RPMI7951 (cell line): ENCODE measurements around the gene MYO1H. TPM values are rescaled to one million over a fixed set of nuclear protein-coding genes. Genes with fewer than 3 reads are reported as not detected.

Experiments used
- DNase-seq: peaks from one replicate; pipeline ENCODE4 v3.0.0-alpha.2; 2012; ENCODE audit warnings: low read depth
- total RNA-seq: library from RNA; depleted of rRNA; stranded (reverse); fragments of >200 nt; shearing (Covaris generic); gene quantifications from 2 replicates; pipeline ENCODE4 v1.2.3, GENCODE V29; 2014

The MYO1H gene
- total RNA-seq, 1 experiment from 2014 or later: not detected

DNA sequence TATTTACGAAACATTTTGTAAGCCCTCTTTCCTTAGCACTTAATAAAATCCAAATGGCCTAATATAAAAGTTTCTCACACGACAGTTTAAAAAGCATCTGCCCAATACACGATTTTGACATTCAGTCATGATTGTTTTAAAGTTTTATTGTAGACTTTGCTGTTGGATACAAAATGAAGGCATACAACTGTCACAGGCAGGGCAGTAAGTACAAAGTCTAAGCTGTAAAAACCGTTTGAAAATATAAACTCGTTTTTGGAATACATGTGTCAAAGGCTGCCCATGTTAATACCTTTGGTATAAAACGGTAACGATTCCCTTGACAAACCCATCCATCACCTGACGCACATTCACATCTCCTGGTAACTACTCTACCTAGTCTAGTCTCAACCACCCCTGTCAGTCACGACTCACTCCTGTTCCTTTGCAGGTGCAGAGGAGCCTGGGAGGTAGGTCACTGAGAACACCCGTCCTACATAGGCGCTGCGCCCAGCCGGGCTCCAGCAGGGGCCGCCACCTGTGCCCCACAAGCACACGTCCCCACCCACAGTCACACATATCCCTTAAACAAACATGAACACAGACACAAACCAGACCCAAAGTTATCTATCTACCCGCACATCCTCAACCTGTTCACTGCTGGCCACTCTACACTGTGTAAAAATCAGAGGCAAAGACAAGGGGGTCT, 102.3 kb downstream of the MYO1H start:
- no peak for DNase-seq

DNA sequence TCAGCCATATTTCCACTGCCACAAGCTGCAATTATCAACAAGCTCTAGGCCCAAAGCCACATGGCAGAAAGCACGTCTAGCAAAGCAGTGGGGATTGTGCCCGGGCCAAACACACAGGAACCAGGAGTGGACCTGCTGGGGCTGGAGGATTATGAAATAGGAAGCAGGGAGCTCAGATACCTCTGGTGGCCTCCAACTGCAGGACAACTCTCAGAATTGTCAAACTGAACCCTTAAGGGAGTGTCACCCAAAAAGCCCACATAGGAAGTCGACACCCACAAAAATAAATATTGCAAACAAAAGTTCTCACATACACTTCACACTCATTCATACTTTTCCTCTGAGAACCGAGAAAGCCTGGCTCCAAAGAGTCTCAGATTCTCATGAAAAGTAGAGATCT, 103.3 kb downstream of the MYO1H start:
- DNase-seq: no peak

DNA sequence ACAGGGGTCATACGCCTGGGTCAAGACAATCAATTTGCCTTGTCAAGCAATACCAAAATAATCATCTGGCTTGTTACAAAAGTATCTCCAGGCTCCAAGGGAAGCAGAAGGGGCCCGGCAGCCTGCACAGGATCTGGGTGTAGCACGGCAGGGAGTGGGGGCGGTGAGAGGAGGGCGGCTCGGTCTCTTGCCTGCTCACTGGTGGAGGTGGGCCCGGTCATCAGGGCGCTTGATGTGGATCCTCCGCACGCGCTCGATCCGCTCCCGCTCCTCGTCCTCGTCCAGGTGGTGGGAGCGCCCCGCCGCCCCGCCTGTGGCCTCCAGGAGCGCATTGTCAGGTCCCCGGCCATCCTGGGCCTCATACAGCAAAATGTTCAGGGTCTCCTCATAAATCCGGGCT, 103.7 kb downstream of the MYO1H start:
- no peak for DNase-seq

DNA sequence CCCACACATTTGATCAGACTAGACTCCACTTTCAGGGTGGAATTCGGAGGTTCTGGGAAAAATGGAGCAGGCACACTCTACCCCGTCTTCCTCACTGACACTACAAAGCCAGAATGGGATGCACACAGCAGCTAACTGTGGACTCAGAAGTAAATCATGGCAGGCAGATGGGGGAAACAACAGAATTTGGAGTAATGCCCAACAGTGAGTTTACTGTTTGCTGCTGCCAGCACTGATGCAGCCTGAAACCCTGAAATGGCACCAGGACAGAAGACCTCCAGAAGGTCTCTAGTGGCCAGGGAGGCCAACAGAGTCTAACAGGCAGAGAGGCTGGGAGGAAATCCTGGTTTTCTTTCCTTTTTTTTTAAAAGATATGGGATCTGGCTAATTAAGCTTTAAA, 104.8 kb downstream of the MYO1H start:
- DNase-seq: no peak

DNA sequence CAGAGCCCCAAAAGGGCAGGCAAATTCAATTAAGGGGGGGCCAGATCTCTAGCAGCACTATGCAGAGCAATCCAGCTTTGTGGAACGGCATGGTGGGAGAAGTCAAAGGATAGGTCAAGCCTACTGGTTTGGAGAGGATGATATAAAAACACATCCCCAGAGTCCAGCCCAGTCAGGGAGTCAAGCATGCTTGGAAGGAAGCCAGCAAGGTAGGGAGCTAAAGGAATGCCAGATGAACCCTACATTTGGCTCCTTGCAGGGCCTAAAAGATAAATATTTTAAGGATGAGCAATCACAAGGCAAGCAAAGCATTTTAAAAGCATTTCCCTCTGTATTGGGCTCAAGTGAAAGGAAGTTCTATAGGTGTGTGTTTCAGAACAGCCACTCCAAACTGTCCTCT, 108.0 kb downstream of the MYO1H start:
- DNase-seq: no peak

DNA sequence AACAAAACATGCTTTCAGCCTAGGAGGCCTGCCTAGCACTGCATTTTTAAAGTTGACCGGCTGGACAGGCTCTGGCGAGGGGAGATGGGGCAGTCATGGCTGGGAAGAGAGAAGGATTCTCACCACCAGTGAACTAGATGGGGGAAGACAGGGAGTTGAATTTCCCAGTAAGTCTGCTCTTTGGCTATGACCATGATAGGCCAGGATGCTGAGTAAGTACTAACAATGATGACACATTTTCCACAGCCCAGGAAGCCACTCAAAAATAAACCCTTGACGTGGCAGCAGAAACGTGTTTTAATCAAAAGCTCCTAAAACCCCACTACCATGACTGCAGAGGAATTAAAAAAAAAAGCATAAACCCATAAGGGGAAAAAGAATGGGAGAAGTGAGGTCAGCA, 110.4 kb downstream of the MYO1H start:
- DNase-seq: peak; percentile 51

DNA sequence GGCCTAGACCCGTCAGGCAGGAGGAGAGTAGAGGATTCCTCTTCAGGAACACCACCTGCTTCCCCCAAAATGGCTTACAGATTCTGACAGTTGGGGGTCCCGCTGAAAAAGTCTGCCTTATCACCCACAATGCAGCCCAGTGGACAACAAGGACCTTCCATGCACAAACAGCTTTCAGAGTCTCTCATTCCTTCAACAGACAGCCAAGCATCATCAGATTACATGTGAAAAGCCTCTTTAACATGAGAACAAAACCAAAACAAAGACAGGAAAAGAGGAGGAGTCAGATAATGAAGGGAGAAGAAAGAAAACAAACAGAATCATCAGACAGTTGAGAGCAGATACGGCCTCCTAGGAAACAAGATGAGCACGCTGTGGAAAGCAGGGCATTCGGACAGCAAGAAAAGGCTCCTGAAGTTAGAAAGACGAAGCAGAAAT, 111.1 kb downstream of the MYO1H start:
- no peak for DNase-seq

DNA sequence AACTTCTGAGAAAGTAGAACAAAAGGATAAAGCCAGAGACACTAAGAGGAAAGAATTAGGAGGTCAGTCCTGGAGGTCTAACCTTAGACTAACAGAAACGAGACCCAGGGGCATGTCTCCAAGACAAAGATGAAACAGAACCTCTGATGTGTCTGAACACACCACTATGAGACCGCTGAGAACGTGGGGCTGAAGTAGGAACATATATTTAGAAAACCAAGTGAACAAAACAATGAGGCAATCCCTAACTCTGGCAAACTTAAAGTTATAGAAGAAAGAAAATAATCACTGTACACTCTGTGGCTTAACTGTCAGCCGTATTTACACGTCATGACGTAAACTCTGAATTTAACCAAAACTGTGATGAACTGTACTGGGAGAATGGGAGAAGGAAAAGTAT, 111.5 kb downstream of the MYO1H start:
- DNase-seq: no peak

DNA sequence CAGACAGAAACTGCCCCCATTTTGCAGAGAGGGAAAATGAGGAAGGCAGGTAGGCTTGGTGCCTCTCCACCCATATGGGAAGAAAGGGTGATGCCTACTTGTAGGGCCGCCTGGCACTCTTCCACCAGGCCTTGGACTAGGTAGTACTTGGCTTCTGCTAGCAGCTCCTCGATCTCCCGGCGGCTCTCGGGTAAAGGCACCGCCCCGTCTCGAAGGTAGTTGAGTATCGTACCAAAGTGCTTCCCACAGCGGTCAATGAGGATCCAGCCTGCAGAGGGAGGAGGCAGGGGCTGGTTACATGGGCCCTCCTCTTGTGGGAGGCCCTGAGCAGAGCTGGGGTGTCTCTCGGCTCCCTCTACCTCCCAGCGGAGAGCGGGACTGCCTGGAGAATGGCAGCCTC, 112.8 kb downstream of the MYO1H start:
- DNase-seq: no peak

DNA sequence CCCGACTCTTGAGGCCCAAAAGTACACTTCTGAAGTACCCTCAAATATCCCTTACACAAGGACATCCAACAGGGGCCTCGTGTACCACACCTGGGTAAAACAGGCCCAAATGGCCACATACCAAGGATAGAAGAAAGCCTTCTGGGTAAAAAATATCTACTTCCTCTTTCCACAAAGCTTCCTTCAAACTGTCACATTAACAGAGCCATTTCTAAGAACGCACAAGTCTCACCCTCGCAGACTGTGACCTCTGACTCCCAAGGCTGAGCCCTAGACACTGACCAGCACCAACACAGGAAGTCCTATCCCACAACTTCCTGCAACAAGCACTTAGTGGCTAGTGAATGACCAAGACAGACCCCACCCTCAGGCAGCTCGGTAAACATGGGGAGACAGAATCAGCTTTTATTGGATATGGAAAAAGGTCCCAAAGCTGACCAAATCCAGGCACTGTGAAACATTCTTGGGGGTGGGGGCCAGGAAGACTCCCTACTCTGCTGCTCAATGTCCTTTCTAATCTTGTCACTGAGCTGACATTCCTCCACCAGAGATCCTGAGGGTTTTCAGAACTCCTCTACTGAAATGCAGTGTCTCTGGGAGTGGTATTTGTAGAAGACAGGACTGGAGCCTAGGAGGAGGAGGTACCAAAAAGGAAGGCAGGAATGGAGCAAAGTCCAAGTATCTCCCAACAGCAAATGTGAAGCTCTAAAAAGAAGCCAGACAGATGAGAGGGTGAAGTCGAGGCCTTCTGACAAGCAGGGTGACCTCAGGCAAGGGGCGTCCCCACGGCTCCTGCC, 113.5 kb downstream of the MYO1H start:
- peak; percentile 79 for DNase-seq

DNA sequence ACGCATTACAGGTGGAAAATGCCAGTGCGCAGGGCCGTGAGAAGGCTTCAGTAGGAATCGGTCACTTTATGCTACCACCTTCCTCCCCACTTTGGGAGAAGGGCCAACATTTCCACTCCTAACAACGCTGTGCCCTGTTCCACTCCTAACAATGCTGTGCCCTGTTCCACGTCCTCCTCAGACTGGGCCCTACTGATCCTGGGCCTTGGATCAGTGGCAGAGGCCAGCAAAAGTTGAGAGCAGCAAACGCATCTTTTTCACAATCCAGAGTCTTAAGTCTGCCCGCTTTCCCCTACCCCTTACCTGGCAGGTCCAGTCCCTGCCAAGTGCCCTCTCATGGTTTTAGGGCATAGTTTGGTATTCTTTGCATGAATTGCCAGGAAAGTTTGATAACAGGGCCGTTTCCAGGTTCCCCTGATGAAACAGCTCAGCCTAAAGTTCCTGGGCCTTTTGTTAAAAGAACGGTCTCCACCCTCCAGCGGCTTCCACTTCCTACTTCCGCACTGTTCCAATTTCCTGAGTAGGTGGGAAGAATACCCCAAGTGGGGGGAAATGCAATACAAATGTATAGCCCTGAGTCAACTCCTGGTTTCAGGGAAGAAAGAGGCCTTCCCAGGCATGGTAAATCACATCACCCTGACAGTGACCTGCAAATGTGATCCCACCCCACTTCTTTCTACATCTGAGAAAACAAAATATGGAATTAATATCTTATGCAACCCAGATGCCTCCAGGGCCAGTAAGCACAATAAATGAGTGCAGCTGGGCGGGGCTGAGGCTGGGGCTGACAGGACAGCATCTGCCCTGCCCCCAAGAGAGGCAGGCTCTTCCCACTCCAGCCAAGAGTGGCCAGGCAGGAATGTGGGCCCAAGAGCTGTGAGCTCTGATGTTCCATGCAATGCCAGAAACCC, 114.4 kb downstream of the MYO1H start:
- DNase-seq: peak; percentile 91

DNA sequence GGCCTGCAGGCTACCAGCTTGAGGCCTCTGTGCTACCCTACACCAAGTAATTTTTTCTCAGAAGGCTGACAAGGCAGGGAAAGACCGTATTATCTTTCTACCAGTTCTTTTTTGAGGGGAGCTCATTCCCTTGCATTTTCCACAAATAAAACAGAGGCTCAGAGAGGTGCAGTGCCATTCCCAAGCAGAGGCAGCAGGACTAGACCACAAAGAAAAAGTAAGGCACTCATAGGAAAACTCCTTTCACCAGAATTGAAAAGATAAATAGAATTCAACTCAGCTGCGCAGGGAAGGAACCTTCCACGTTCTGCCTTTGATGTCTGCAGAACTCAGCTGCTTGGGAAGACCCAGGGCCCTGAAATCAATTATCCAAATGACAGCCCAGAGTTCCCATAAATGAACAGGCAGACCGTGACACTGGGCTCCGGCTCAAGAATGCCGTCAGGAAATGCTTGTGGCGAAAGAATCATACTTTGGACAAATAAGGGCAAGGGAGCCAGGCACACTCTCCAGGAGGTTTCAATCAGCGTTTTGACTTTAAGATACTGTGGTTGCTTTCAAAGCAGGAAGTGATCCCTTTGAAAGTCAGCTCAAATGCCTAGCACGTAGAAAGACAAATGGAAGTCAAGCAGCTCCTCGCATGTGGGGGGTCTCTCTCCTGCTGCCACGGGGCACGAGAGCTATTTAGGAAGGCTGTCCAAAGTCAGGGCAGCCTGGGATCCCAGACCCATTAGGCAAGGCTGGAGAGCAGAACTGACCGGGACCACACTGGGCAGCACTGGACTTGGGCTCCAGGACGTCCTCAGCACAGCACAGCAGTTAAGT, 115.4 kb downstream of the MYO1H start:
- DNase-seq: peak; percentile 98

DNA sequence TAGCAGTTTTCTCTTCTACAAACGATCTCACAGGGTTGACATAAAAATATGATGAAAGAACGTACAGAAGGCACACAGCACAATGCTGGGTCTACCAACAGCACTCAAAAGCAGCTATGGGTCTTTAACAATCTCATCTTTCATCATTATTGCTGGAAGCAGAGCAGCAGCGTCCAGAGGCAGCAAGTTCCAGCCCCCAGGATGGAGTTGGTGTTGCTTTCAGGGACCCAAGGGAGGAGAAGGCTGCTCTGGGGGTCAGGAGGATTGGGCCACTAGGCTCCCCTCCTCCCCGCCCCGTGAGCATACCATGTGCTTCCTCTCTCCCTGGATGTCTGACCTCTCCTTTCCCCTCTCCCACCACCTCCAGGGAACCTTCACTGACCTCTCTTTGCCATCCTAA, 116.1 kb downstream of the MYO1H start:
- no peak for DNase-seq

DNA sequence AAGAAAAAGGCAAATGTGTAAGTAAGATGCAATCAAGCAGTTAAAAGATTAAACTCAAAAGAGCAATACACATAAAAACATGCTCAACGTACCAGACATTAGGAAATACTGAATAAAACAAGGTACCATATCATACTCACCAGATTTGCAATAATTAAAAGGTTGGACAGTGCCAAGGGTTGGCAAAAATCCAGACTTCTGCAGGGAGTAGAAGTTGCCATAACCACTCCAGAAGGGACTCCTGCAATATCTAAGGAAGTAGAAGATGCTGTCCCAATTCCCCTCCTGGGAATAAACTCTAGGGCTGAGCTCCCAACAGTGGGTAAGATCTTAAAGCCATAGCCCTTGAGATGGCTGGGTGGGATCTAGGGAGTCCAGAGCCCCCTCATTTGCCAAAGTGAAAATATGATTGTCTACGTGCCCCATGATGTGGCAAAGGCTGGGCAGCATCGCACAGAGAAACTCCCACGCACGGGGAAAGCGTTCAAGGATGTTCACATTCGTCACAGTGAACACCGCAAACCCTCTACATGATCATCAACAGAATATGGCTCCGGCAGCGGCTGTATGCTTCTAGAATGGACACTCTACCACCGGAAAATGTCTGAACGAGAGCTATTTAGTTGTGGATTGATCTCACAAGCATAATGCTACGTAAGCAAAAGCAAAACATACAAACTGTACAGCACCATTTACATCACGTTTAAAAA, 117.1 kb downstream of the MYO1H start:
- peak; percentile 24 for DNase-seq

DNA sequence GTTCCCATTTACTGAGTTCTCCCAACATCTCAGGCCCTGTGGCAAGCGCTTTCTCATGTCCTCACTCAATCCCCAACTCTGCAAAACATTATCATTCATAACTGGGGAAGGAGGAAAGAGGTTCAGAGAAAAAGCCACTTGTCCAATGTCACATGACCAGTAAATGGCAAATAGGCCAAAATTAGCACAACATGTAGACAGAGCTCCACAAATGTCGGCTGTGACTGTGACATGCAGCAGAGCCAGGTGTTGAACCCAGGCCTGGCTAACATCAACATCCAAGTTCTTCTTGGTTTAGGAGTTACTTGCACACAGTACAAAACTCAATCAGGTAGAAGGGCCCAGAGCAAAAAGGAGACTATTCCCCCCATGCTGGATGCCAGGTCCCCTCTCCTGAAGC, 118.6 kb downstream of the MYO1H start:
- DNase-seq: no peak

DNA sequence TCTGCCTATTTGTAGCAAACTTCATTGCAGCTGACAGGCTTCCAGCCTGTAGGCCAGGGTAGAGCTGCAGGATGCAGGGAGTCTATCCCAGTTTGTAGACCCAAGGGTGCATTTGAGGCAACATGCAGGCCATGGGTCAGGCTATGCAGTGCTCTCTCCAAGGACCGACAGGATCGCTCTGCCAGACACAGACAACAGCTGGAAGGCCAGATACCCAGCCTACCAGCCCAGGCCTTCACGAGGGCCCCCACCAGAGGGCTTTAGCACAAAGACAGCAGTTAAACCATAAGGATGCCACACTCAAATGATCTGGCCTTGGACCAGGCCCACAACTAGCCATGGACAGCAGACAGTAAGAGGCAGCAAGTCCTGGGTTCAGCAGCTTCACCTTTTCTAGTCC, 119.1 kb downstream of the MYO1H start:
- no peak for DNase-seq

DNA sequence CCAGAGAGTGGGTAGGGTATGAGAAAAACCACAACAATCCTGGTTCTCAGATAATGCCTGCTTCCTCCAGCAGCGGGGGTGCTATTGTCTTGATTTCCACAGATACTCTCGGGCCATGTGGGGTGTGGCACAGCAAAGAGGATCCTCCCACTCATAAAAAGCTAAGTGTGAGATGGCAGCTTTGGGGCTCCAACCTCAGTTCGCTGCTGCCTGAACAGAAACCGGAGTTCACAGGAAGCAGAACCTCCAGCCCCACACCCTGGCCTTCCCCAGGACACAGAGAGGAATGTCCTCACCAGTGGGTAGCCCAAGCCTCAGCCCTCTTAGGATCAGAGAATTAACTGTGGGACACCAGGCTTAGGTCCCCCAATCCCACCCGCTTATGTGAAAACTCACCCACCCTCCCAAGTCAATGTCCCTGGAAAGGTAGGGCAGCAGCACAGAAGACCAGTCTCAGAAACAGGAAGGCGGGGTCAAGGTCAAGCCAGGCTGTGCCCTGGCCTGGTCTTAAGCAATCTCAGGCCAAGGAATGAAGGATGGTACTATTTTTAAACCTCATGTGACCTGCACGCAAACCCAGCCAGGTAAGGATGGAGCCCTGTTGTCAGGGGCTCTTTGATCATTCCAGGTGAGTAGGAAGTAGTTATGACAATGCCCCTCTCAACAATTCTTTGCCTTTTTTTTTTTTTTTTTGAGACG, 120.4 kb downstream of the MYO1H start:
- DNase-seq: no peak

DNA sequence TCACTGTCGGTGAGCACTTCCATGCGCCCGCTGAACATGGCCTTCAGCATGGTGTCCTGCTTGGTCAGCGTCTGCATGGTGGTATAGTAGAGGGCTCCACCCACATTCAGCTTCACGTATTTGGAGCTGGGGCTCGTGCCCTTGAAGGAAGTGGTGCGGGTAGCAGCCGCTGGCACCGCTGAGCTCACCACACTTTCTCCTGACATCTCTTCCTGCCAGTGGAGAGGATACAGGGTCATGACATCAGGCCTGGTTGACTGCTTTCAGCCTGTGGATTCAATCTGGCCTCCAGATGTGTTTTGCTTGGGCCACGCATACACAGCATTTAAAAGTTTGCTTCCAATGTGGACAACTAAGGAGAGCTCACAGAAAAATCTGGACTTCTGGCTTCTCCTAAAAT, 121.8 kb downstream of the MYO1H start:
- DNase-seq: peak; percentile 85

DNA sequence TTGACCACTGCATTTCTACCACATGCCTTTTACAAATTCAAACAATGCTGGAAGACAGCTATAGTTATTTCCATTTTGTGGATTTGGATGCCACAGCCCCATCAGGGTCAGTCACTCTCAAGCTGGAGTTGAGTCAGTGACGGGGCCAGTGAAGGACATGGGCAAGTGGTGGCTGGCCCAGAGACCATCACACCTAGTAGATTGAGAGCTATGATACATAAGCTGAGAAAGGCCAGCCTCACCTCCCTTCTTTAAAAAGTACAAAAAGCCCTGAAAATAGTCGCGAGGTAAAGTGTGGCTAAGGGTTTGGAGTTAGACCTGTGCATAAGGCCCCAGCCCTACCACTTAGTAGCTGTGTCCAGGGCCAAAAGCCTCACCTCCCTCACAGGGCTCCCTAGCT, 125.3 kb downstream of the MYO1H start:
- no peak for DNase-seq
